GM11168 (cell line): ENCODE measurements around the gene BACH2.
"Not testable (repeated sequence)": the region's sequence is repeated elsewhere in the genome, so short reads cannot be mapped to it uniquely, and the experiment has no call there.

Experiments used
- in situ Hi-C: fragments of 300-500 bp; cut with MboI; formaldehyde crosslinking; loops from one replicate; pipeline ENCODE4 v1.12.0; 2022; ENCODE audit warnings: low sequenced_read_pairs; ENCODE audit not compliant: unreplicated experiment

Gene BACH2

GRCh38 chr6:90219209-90219985 is 77.2 kb downstream of the BACH2 start:
- in situ Hi-C loops = no loop called here

- in situ Hi-C loops = no loop called here
Observed at GRCh38 chr6:90218959-90219208, 77.8 kb downstream of the BACH2 start.

- in situ Hi-C loops = no loop called here
Observed at GRCh38 chr6:90217506-90218127, 79.0 kb downstream of the BACH2 start.

- in situ Hi-C loops = no loop called here
Observed at GRCh38 chr6:90216072-90216977, 80.3 kb downstream of the BACH2 start.

GRCh38 chr6:90214966-90215365 is 81.7 kb downstream of the BACH2 start:
- in situ Hi-C loops = no loop called here

GRCh38 chr6:90214461-90214860 is 82.2 kb downstream of the BACH2 start:
- in situ Hi-C loops = no loop called here

GRCh38 chr6:90212274-90212673 is 84.4 kb downstream of the BACH2 start:
- in situ Hi-C loops = no loop called here

- in situ Hi-C loops = no loop called here
Observed at GRCh38 chr6:90209527-90209926, 87.1 kb downstream of the BACH2 start.

- in situ Hi-C loops = not testable (repeated sequence)
Observed at GRCh38 chr6:90208690-90209089, 88.0 kb downstream of the BACH2 start.

GRCh38 chr6:90204327-90205056 is 92.2 kb downstream of the BACH2 start:
- in situ Hi-C loops = no loop called here

- in situ Hi-C loops = no loop called here
Observed at GRCh38 chr6:90203672-90204071, 93.0 kb downstream of the BACH2 start.

- in situ Hi-C loops = no loop called here
Observed at GRCh38 chr6:90202156-90202555, 94.5 kb downstream of the BACH2 start.

GRCh38 chr6:90199900-90200299 is 96.7 kb downstream of the BACH2 start:
- in situ Hi-C loops = no loop called here

- in situ Hi-C loops = no loop called here
Observed at GRCh38 chr6:90198758-90199425, 97.8 kb downstream of the BACH2 start.

GRCh38 chr6:90197854-90198496 is 98.7 kb downstream of the BACH2 start:
- in situ Hi-C loops = no loop called here

- in situ Hi-C loops = no loop called here
Observed at GRCh38 chr6:90195094-90195829, 101.4 kb downstream of the BACH2 start.

GRCh38 chr6:90194371-90194841 is 102.2 kb downstream of the BACH2 start:
- in situ Hi-C loops = no loop called here

GRCh38 chr6:90193359-90193758 is 103.3 kb downstream of the BACH2 start:
- in situ Hi-C loops = no loop called here

GRCh38 chr6:90192857-90193256 is 103.8 kb downstream of the BACH2 start:
- in situ Hi-C loops = no loop called here
